ENCODE measurements around the gene LUC7L2.
"Not testable (repeated sequence)": the region's sequence is repeated elsewhere in the genome, so short reads cannot be mapped to it uniquely, and the experiment has no call there.

The LUC7L2 gene

DNA sequence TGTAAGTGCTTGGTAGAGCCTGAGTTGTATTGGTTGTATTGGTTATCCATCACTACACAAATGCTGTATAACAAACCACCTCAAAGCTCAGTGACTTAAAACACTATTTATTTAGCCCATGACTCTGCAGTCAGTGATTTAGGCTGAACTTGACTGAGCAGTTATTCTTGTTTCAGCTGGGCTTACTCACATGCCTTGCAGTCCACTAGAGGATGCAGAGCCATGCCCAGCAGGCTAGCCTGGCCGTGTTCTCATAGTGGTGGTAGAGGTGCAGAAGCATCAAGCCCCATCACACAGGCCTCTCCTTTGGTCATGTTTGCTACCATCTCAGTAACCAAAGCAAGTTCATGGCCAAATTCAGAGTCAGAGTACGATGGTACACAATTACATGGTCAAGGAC is 43.9 kb downstream of the LUC7L2 start:
- intact Hi-C loops (cut with DNase I; ENCODE audit: low total_unique reads): no loop called here
- TF ChIP-seq, protein P1, sequence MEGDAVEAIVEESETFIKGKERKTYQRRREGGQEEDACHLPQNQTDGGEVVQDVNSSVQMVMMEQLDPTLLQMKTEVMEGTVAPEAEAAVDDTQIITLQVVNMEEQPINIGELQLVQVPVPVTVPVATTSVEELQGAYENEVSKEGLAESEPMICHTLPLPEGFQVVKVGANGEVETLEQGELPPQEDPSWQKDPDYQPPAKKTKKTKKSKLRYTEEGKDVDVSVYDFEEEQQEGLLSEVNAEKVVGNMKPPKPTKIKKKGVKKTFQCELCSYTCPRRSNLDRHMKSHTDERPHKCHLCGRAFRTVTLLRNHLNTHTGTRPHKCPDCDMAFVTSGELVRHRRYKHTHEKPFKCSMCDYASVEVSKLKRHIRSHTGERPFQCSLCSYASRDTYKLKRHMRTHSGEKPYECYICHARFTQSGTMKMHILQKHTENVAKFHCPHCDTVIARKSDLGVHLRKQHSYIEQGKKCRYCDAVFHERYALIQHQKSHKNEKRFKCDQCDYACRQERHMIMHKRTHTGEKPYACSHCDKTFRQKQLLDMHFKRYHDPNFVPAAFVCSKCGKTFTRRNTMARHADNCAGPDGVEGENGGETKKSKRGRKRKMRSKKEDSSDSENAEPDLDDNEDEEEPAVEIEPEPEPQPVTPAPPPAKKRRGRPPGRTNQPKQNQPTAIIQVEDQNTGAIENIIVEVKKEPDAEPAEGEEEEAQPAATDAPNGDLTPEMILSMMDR (IDR thresholded peaks at IDR 0.05): no peak
- Histone ChIP-seq H3K27me3 (no peaks in the 10 kb centered on the region), H3K27ac (no peak overlapping the region), H3K9me3 (no peaks in the 10 kb centered on the region), H3K4me1 (no peaks in the 10 kb centered on the region), H3K4me3 (no peak overlapping the region), H3K36me3 (peaks cover 87 to 94% (median 94%) of the 10 kb centered on the region in 3 donors)
- DNase-seq: no peak

DNA sequence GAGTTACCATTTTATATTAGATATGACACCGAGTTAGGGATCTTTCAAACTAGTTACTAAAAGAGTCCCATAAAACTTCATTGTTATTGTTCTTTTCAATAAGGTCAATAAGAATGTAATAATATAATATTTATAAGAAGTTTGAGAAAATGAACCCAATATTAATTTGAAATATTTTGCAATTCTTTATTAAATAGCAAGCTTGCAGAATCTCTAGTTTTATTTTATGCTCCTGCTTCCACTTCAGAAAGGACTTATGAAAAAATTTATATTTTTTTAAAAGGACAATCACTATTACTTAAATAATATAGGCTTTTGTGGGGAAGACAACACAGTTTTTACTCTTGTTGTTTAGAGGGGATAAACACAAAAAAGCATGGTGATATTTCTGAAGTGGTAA is 47.9 kb downstream of the LUC7L2 start:
- intact Hi-C loops (cut with DNase I; ENCODE audit: low total_unique reads): no loop called here
- TF ChIP-seq, protein P1 (IDR thresholded peaks at IDR 0.05): no peak
- H3K27me3 ChIP-seq: no peaks in the 10 kb centered on the region
- no peak overlapping the region for H3K4me3 ChIP-seq
- H3K9me3 ChIP-seq: no peaks in the 10 kb centered on the region
- no peak overlapping the region for H3K27ac ChIP-seq
- DNase-seq: no peak
- peaks cover 80 to 100% (median 84%) of the 10 kb centered on the region in 3 donors for H3K36me3 ChIP-seq
- no peaks in the 10 kb centered on the region for H3K4me1 ChIP-seq

DNA sequence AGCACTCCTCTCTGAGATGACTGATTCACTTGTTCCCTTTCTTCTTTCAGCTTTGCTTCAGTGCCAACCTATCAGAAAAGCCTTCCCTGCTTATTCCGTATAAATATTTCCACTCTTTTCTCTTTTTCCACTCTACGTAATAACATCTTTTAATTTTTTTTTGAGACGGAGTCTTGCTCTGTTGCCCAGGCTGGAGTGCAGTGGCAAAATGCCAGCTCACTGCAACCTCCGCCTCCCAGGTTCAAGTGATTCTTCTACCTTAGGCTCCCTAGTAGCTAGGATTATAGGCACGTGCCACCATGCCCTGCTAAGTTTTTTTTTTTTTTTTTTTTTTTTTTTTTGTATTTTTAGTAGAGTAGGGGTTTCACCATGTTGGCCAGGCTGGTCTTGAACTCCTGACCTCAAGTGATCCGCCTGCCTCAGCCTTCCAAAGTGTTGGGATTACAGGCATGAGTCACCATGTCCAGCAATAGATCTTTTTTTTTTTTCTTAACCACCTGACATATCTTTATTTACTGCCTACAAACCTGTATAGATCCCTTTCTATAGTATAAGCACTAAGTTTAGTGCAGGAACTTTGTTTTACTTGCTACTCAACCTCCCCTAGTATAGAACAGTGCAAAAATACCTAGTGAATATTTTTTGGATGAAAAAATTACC is 55.2 kb downstream of the LUC7L2 start:
- DNase-seq: not testable (repeated sequence)

DNA sequence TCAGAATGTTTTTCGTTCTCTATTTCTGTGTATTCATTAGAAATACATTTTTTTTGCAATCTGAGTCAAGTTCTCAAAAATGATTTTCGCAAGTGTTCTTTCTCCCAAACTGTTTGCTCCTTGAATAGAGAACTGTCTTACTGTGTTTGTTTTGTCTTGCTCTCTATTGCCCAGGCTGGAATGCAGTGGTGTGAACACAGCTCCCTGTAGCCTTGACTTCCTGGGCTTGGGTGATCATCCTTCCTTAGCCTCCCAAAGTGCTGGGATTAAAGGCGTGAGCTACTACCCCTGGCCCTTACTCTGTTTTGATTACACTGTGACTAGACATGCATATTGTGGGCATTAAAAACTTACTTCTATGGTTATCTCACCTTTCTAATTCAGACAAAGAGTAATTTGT is 56.7 kb downstream of the LUC7L2 start:
- intact Hi-C loops (cut with DNase I; ENCODE audit: low total_unique reads): no loop called here
- no peaks in the 10 kb centered on the region for H3K4me1 ChIP-seq
- peaks cover 68 to 95% (median 71%) of the 10 kb centered on the region in 3 donors for H3K36me3 ChIP-seq
- H3K27me3 ChIP-seq: no peaks in the 10 kb centered on the region
- no peaks in the 10 kb centered on the region for H3K9me3 ChIP-seq
- TF ChIP-seq, protein P1 (IDR thresholded peaks at IDR 0.05): no peak
- no peak overlapping the region for H3K27ac ChIP-seq
- H3K4me3 ChIP-seq: no peak overlapping the region
- DNase-seq: no peak

More for the DNA sequence above, 55.2 kb downstream of the LUC7L2 start:
- H3K27me3 ChIP-seq; H3K4me1 ChIP-seq; intact Hi-C loops (cut with DNase I; ENCODE audit: low total_unique reads); H3K27ac ChIP-seq; H3K9me3 ChIP-seq; H3K4me3 ChIP-seq: not testable (repeated sequence)
- peaks cover 71 to 97% (median 72%) of the 10 kb centered on the region in 3 donors for H3K36me3 ChIP-seq

DNA sequence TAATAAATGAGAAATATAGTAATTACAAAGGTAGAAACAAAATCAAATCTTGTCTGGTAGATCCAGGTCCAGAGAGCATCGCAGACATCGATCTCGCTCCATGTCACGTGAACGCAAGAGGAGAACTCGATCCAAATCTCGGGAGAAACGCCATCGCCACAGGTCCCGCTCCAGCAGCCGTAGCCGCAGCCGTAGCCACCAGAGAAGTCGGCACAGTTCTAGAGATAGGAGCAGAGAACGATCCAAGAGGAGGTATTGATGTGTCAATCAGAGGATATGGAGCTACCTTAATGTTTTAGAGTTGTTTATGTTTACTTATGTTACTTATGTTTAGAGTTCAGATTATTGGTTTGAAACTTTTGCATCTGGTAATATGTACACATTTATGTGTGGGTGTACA is 57.8 kb downstream of the LUC7L2 start:
- Histone ChIP-seq H3K36me3 (peaks cover 65 to 90% (median 79%) of the 10 kb centered on the region in 3 donors), H3K27ac (no peak overlapping the region)
- intact Hi-C loops (cut with DNase I; ENCODE audit: low total_unique reads): no loop called here

DNA sequence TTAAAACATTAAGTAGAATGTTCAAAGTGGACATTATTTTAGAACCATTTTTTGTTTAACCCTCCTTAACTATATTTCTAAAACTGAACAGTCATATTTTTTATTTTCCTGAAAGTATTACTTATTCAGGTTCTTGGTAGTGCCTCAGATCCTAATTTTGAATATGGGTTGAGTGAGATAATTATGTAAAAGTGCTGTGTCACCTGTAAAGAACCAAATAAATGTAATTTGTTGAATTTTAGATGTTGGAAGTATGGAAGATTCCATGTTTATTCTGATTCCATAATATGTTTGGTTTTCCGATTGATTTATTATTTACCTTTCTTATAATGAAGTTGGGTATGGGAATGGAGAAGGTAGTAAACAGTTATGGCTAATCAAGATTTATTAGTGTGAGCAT is 61.4 kb downstream of the LUC7L2 start:
- H3K27me3 ChIP-seq: no peaks in the 10 kb centered on the region
- H3K9me3 ChIP-seq: no peaks in the 10 kb centered on the region
- no peak for DNase-seq
- H3K27ac ChIP-seq: no peak overlapping the region
- peaks cover 48 to 75% (median 66%) of the 10 kb centered on the region in 3 donors for H3K36me3 ChIP-seq
- no peak overlapping the region for H3K4me3 ChIP-seq
- TF ChIP-seq, protein P1 (IDR thresholded peaks at IDR 0.05): no peak
- intact Hi-C loops (cut with DNase I; ENCODE audit: low total_unique reads): no loop called here
- no peaks in the 10 kb centered on the region for H3K4me1 ChIP-seq

More for the DNA sequence above, 57.8 kb downstream of the LUC7L2 start:
- Histone ChIP-seq H3K9me3 (no peaks in the 10 kb centered on the region), H3K27me3 (no peaks in the 10 kb centered on the region), H3K4me1 (no peaks in the 10 kb centered on the region), H3K4me3 (no peak overlapping the region)
- TF ChIP-seq, protein P1 (IDR thresholded peaks at IDR 0.05): no peak
- no peak for DNase-seq
